OCI-LY1 (cell line): Measurements from ENCODE around the gene SAA4.

ENCODE experiments used
- CTCF ChIP-seq: fragments of 200-600 bp; sonication (generic), shearing (Covaris generic); IDR thresholded peaks from 2 replicates; pipeline ENCODE4 v1.5.1; 2017; ENCODE audit warnings: mild to moderate bottlenecking, antibody characterized with exemption, low read length, moderate library complexity, mixed read lengths
- EZH2 ChIP-seq: fragments of 200-600 bp; sonication (generic), shearing (Covaris generic); IDR thresholded peaks from 2 replicates; pipeline ENCODE4 v1.8.0; 2017; ENCODE audit warnings: borderline replicate concordance, mixed run types, mild to moderate bottlenecking, antibody characterized with exemption, low read length, moderate library complexity, mixed read lengths

GRCh38 chr11:18265949-18266348, 29.3 kb upstream of the SAA4 start, which contains the start of gene SAA1:
- TF ChIP-seq EZH2 (no peak), CTCF (no peak)
